Measurements from ENCODE around the gene DRP2.
"Not testable (repeated sequence)": the region's sequence is repeated elsewhere in the genome, so short reads cannot be mapped to it uniquely, and the experiment has no call there.

Gene DRP2

GRCh38 chrX:101237041-101237440 is 17.5 kb downstream of the DRP2 start:
- no peak for DNase-seq

GRCh38 chrX:101241531-101241930 is 21.9 kb downstream of the DRP2 start:
- DNase-seq, result no peak

DNA sequence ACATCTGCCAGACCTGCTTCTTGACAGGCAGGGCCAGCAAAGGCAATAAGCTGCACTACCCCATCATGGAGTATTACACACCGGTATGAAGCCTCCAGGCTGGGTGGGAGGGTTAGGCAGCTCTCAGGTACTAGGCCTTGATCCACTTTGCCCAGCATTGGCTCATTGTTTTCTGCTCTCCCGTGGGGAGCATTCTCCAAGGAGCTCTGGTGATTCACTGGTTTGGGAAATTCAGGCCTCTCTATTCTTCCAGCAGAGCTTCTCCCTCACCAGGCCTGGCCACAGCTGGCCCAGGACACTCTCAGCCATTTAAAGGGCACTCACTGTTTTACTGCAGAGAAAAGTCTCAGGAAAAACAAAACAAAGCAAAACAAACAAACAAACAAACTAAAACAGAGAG is 33.0 kb downstream of the DRP2 start:
- DNase-seq, result no peak

DNA sequence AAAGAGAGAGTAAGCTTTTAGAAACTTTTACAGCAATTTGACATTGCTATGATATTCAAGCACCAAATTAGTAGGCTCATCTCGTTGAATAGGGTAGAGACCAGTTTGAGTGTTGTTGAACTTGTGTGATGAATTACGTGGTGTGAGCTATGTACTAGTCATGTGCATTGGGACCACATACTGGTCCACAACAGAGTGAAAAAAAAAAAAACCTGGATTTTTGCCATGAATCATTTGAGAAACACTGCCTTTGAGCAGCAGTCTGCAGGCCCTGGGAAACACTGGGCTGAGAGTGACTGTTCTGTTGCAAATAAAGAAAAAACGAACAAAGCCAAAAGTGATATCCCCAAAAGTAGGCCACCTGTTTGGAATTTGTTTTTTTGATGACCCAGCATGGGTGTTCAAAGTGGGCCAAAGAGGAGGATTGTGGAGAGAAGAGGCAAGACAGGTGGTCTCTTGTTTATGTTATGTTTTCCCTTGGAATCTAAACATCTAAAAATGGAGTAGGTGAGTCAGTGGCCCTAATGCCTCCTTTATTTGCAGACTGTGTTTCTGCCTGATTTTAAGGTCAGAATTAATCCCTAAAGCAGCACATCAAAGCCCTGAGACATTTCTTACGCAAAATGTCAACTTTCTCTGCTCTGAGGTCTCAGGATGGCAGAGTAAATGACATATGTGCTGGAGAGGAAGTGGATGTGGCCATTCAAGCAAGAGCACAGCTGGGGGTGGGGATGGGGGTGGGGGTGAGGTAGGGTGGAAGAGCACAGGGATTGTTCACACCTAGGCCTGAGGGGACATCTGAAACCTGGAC is 38.1 kb downstream of the DRP2 start:
- no peak for DNase-seq

- no peak for DNase-seq
These were observed 38.6 kb downstream of the DRP2 start for GRCh38 chrX:101258259-101258581.

GRCh38 chrX:101260435-101260834 is 40.8 kb downstream of the DRP2 start:
- DNase-seq, result no peak

DNA sequence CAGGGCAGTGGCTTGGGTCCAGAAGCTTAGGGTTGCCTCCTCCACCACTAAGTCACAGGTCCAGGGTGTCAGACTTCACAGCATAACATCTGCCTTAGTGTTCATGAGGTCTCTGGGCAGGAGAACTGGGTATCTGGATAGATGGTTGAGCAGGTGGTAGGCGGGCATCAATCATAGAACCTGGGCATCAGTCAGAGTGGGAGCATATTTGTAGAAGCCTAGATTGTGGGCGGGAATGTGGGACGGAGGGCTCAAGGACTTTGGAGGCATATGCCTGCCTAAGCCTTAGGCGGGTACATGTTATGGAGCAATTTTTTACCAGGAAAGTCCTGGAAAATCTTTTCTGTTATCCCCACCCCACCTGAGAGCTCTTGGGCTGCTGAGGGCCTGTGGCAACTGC is 43.0 kb downstream of the DRP2 start:
- no peak for DNase-seq

DNA sequence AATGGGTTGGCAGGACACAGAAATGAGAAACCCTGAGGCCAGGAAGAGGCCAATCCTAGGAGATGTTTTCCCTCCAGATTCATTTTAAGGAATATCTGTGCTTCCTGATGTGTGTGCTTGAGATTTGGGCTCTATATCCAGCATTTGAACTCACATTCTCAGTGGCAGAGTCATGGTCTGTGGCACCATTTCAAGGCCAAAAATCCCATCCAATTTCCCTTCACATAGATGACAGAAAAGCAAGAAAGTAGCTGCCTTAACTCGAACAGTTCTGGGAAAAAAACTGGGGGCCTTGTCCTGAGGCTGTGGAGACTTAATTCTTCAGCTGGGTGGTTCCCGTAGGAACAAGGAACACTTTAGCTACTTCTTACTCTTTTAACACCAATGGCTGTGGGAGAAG is 44.2 kb downstream of the DRP2 start:
- DNase-seq, result no peak

DNA sequence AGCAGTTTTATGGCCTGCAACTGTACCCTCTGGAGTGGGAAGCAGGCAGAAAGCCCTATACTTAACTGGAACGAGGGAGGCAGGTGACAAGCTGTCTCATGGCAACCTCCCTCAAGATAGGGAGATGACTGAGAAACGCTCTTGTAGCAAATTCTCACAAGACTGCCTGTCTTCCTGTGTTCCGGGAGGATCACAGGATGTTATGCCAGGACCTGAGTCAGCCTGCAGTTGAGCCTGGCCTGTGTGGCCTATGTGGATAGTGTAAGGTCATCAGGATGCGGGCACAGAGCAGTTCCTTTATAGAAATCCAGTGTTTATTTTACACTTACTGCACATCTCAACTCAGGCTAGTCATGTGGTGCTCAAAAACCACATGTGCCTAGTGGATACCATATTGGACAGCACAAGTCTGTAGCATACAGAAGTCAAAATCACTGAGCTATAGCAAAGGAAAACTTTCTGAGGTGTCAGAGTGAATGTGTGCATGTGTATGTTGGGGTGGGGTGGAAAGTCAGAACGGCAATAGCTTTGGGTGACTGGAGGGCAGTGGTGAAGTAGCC is 46.4 kb downstream of the DRP2 start:
- no peak for DNase-seq

DNA sequence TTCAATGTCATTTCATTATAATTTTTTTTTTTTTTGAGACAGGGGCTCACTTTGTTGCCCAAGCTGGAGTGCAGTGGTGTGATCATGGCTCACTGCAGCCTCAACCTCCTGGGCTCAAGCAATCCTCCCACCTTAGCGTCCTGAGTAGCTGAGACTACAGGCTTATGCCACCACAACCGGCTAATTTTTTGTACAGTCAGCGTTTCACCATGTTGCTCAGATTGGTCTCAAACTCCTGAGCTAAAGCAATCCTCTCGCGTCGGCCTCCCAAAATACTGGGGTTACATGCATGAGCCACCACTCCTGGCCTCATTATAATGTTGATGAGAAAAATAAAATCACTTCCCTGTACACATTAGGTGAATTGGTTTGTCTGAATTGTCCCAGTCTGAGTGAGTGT is 54.6 kb downstream of the DRP2 start:
- no peak for DNase-seq

- no peak for DNase-seq
These were observed 56.7 kb downstream of the DRP2 start for GRCh38 chrX:101276238-101276637.

GRCh38 chrX:101287402-101287801 is 67.8 kb downstream of the DRP2 start:
- DNase-seq, result no peak

- no peak for DNase-seq
These were observed 71.5 kb downstream of the DRP2 start, which contains the start of gene TAF7L for GRCh38 chrX:101290957-101291603. Gene TAF7L, minus strand, starts transcription at chrX:101291334. Its CDS starts 3,791 bp downstream, at chrX:101287543.

GRCh38 chrX:101295603-101296002 is 76.0 kb downstream of the DRP2 start:
- DNase-seq, result not testable (repeated sequence)

DNA sequence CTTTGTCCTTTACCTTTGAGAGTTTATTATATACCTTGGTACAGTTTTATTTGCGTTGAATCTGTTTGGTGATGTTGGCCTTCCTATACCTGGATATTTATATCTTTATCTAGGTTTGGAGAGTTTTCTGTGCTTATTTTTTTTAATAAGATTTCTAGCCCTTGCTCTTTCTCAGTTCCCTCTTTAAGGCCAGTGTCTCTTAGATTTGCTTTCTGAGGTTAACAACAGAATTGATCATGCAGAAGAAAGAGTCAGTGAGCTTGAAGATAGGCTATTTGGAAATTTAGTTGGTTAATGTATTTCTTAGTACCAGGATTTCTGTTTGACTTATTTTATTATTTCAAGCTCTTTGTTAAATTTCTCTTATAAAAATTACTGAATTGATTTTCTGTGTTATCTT is 84.2 kb downstream of the DRP2 start:
- no peak for DNase-seq

Measured in NK-92 treated with Interleukin-12 subunit alpha and Interleukin-12 subunit beta, amount 100 ng/mL, for 24 hours (cell line).